T-helper 1 cell treated with Interleukin-12 subunit alpha and Interleukin-12 subunit beta and Interleukin-4 antibody, amounts not matched to agents 30 ng/mL and 1 ng/mL, for 36 hours (primary cell): ENCODE data around the gene KLHL13. TPM values are rescaled to one million over a fixed set of nuclear protein-coding genes. Genes with fewer than 3 reads are reported as not detected.
"Not testable (repeated sequence)": the region's sequence is repeated elsewhere in the genome, so short reads cannot be mapped to it uniquely, and the experiment has no call there.

ENCODE experiments used
- intact Hi-C: fragments of 100-400 bp; cut with micrococcal nuclease; formaldehyde crosslinking; loops from one replicate; pipeline ENCODE4 v1.15.1; 2024
- total RNA-seq: library from RNA; stranded (reverse); gene quantifications from 2 replicates; pipeline ENCODE4 v1.2.3, GENCODE V29; 2022

KLHL13 gene
- total RNA-seq, 1 donor from 2014 or later = 0.12 TPM

- intact Hi-C loops = no loop called here
Measured at GRCh38 chrX:117992192-117992723, 124.4 kb downstream of the KLHL13 start.

- intact Hi-C loops = no loop called here
Measured at GRCh38 chrX:117990438-117990837, 126.2 kb downstream of the KLHL13 start.

- intact Hi-C loops = no loop called here
Measured at GRCh38 chrX:117989512-117989911, 127.1 kb downstream of the KLHL13 start.

- intact Hi-C loops = no loop called here
Measured at GRCh38 chrX:117987373-117987772, 129.2 kb downstream of the KLHL13 start.

GRCh38 chrX:117985241-117985640 lies 131.4 kb downstream of the KLHL13 start:
- intact Hi-C loops = no loop called here

- intact Hi-C loops = no loop called here
Measured at GRCh38 chrX:117982694-117983392, 133.8 kb downstream of the KLHL13 start.

GRCh38 chrX:117978402-117978801 lies 138.2 kb downstream of the KLHL13 start:
- intact Hi-C loops = no loop called here

GRCh38 chrX:117977526-117977925 lies 139.1 kb downstream of the KLHL13 start:
- intact Hi-C loops = no loop called here

GRCh38 chrX:117973110-117973807 lies 143.4 kb downstream of the KLHL13 start:
- intact Hi-C loops = no loop called here

- intact Hi-C loops = no loop called here
Measured at GRCh38 chrX:117972711-117973109, 143.9 kb downstream of the KLHL13 start.

- intact Hi-C loops = no loop called here
Measured at GRCh38 chrX:117969782-117970181, 146.8 kb downstream of the KLHL13 start.

GRCh38 chrX:117969328-117969727 lies 147.3 kb downstream of the KLHL13 start:
- intact Hi-C loops = no loop called here

- intact Hi-C loops = no loop called here
Measured at GRCh38 chrX:117959045-117959444, 157.6 kb downstream of the KLHL13 start.

- intact Hi-C loops = no loop called here
Measured at GRCh38 chrX:117957128-117957527, 159.5 kb downstream of the KLHL13 start.

- intact Hi-C loops = not testable (repeated sequence)
Measured at GRCh38 chrX:117939296-117939695, 177.3 kb downstream of the KLHL13 start.

- intact Hi-C loops = no loop called here
Measured at GRCh38 chrX:117936118-117936517, 180.5 kb downstream of the KLHL13 start.

- intact Hi-C loops = not testable (repeated sequence)
Measured at GRCh38 chrX:117930116-117930515, 186.5 kb downstream of the KLHL13 start.

- intact Hi-C loops = no loop called here
Measured at GRCh38 chrX:117919755-117920154, 196.9 kb downstream of the KLHL13 start.

- intact Hi-C loops = no loop called here
Measured at GRCh38 chrX:117910216-117910615, 206.4 kb downstream of the KLHL13 start.

- intact Hi-C loops = no loop called here
Measured at GRCh38 chrX:117898226-117898625, 218.4 kb downstream of the KLHL13 start.

GRCh38 chrX:117895418-117895817 lies 221.2 kb downstream of the KLHL13 start:
- intact Hi-C loops = no loop called here

GRCh38 chrX:117892469-117892868 lies 224.1 kb downstream of the KLHL13 start:
- intact Hi-C loops = no loop called here

GRCh38 chrX:117871796-117872195 lies 244.8 kb downstream of the KLHL13 start:
- intact Hi-C loops = no loop called here
